ENCODE results near the gene TRMT6. TPM values are rescaled to one million over a fixed set of nuclear protein-coding genes. Genes with fewer than 3 reads are reported as not detected.

The TRMT6 gene
- total RNA-seq, 2 experiments from 2014 or later, result 8.1 TPM

GRCh38 chr20:5928836-5929715 is 21.3 kb downstream of the TRMT6 start:
- ChIA-PET POLR2A (no interaction called here), CTCF (no interaction called here)
- ATAC-seq (ENCODE audit: poor library complexity), result no peak
- H3K36me3 ChIP-seq (ENCODE audit: insufficient read depth, low read length), result no peaks in the 10 kb centered on the region
- no peak overlapping the region for H3K4me3 Mint-ChIP-seq
- no peaks in the 10 kb centered on the region for H3K4me1 Mint-ChIP-seq (ENCODE audit: low read depth)
- peaks cover 4% of the 10 kb centered on the region for H3K27me3 Mint-ChIP-seq
- no peak for TF ChIP-seq CTCF (IDR thresholded peaks at IDR 0.05)
- intact Hi-C loops (cut with DNase I, micrococcal nuclease), result no loop called here
- no peaks in the 10 kb centered on the region for H3K9me3 Mint-ChIP-seq
- H3K4me1 ChIP-seq (ENCODE audit: insufficient read depth, low read length), result no peaks in the 10 kb centered on the region
- H3K36me3 Mint-ChIP-seq (ENCODE audit: low read depth), result no peaks in the 10 kb centered on the region
- H3K27me3 ChIP-seq (ENCODE audit: control insufficient read depth in 1 of 2, insufficient read depth in 2 of 2, low read length in 2 of 2), result peaks cover 0 to 2% of the 10 kb centered on the region in 2 experiments
- H3K4me3 ChIP-seq (ENCODE audit: low read length), result no peak overlapping the region
- H3K9me3 ChIP-seq (ENCODE audit: control insufficient read depth in 1 of 2, insufficient read depth in 1 of 2, low read length in 2 of 2), result no peaks in the 10 kb centered on the region
- no peak overlapping the region for H3K27ac ChIP-seq (ENCODE audit: low read depth in 1 of 2, low read length in 2 of 2)
- H3K27ac Mint-ChIP-seq, result no peak overlapping the region
- DNase-seq, result no peak

- no peak overlapping the region for H3K4me3 ChIP-seq (ENCODE audit: low read length)
- no peak for TF ChIP-seq CTCF (IDR thresholded peaks at IDR 0.05)
- peaks cover 4% of the 10 kb centered on the region for H3K27me3 Mint-ChIP-seq
- ATAC-seq (ENCODE audit: poor library complexity), result no peak
- no peaks in the 10 kb centered on the region for H3K36me3 ChIP-seq (ENCODE audit: insufficient read depth, low read length)
- no peaks in the 10 kb centered on the region for H3K9me3 Mint-ChIP-seq
- no peaks in the 10 kb centered on the region for H3K36me3 Mint-ChIP-seq (ENCODE audit: low read depth)
- CTCF ChIA-PET, result no interaction called here
- H3K9me3 ChIP-seq (ENCODE audit: control insufficient read depth in 1 of 2, insufficient read depth in 1 of 2, low read length in 2 of 2), result no peaks in the 10 kb centered on the region
- H3K4me3 Mint-ChIP-seq, result no peak overlapping the region
- POLR2A ChIA-PET, result no interaction called here
- no peak for DNase-seq
- no peaks in the 10 kb centered on the region for H3K4me1 Mint-ChIP-seq (ENCODE audit: low read depth)
- intact Hi-C loops (cut with DNase I, micrococcal nuclease), result no loop called here
- H3K27ac Mint-ChIP-seq, result no peak overlapping the region
- no peaks in the 10 kb centered on the region for H3K4me1 ChIP-seq (ENCODE audit: insufficient read depth, low read length)
- H3K27me3 ChIP-seq (ENCODE audit: control insufficient read depth in 1 of 2, insufficient read depth in 2 of 2, low read length in 2 of 2), result peaks cover 0 to 3% of the 10 kb centered on the region in 2 experiments
- no peak overlapping the region for H3K27ac ChIP-seq (ENCODE audit: low read depth in 1 of 2, low read length in 2 of 2)
These were observed 22.4 kb downstream of the TRMT6 start for GRCh38 chr20:5927749-5928462.

DNA sequence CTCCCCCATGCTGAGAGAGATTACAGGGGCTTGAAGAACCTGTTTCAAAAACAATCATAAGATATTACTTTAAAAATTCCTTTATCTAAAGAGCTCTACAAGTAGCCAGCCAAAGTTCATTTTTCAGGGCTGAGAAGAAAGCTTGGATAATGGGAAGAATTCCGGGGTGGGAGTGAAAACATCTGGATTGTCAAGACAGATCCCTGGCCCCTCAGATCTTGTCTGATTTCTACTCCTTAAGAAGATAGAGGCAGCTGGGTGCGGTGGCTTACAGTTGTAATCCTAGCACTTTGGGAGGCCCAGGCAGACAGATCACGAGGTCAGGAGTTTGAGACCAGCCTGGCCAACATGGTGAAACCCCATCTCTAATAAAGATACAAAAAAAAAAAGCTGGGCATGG is 24.8 kb downstream of the TRMT6 start:
- ChIA-PET CTCF (no interaction called here), POLR2A (no interaction called here)
- Mint-ChIP-seq H3K9me3 (no peaks in the 10 kb centered on the region), H3K4me3 (no peak overlapping the region), H3K27me3 (peaks cover 4% of the 10 kb centered on the region), H3K36me3 (ENCODE audit: low read depth) (no peaks in the 10 kb centered on the region), H3K27ac (no peak overlapping the region), H3K4me1 (ENCODE audit: low read depth) (no peaks in the 10 kb centered on the region)
- Histone ChIP-seq H3K9me3 (ENCODE audit: control insufficient read depth in 1 of 2, insufficient read depth in 1 of 2, low read length in 2 of 2) (no peaks in the 10 kb centered on the region), H3K27me3 (ENCODE audit: control insufficient read depth in 1 of 2, insufficient read depth in 2 of 2, low read length in 2 of 2) (peaks cover 0 to 6% of the 10 kb centered on the region in 2 experiments), H3K27ac (ENCODE audit: low read depth in 1 of 2, low read length in 2 of 2) (no peak overlapping the region), H3K4me1 (ENCODE audit: insufficient read depth, low read length) (no peaks in the 10 kb centered on the region), H3K36me3 (ENCODE audit: insufficient read depth, low read length) (no peaks in the 10 kb centered on the region), H3K4me3 (ENCODE audit: low read length) (no peak overlapping the region)
- TF ChIP-seq CTCF (IDR thresholded peaks at IDR 0.05), result no peak
- intact Hi-C loops (cut with DNase I, micrococcal nuclease), result no loop called here
- ATAC-seq (ENCODE audit: poor library complexity) (no peak), DNase-seq (no peak)
